Midbrain (tissue), 1 donor: ENCODE results near the gene KCP.

Experiments used
- DNase-seq: peaks from one replicate; lab custom pipeline; 2025; lab: John Stamatoyannopoulos, UW

The KCP gene

GRCh38 chr7:128906766-128907559 is 3.5 kb downstream of the KCP start:
- no peak for DNase-seq

GRCh38 chr7:128906001-128906765 is 4.3 kb downstream of the KCP start:
- DNase-seq, result no peak

DNA sequence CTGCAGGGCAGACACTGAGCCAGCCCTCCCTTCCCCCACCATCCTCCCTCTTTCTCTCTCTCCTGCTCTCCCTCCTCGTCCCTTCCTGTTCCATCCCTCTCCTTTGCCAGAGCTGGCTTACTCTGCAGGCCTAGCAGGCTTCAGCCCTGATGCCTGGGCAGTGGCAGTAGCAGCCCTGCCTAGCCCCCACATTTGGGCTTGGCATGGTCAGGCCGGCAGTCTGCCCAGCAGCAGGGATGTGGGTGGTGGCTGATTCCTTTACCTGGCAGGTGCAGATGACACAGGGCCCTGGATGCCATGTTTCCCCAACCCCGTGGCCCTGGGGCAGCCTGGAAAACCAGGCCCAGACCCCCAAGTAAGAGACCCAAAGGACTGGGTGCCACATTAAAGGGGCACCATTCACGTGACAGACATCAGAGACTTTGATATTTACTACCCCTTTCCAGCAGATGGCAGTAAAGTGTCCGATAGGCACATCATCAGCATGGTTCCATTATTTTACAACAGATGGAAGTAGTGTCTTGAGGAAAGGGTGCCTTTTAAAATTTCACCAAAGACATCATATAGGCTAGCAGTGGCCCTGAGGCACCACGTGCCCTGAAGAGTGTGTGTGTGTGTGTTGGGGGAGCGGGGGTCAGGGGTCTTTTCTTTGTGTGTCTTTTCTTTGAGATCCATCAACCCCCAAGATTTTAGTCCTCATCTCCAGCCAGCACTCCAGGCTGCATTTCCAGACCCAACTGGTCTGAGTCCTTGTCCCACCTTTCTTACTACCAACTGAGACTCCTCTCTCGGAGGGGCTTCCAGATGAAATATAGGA is 5.9 kb downstream of the KCP start:
- peak; percentile 26 for DNase-seq

GRCh38 chr7:128903621-128904361 is 6.7 kb downstream of the KCP start:
- DNase-seq, result no peak

DNA sequence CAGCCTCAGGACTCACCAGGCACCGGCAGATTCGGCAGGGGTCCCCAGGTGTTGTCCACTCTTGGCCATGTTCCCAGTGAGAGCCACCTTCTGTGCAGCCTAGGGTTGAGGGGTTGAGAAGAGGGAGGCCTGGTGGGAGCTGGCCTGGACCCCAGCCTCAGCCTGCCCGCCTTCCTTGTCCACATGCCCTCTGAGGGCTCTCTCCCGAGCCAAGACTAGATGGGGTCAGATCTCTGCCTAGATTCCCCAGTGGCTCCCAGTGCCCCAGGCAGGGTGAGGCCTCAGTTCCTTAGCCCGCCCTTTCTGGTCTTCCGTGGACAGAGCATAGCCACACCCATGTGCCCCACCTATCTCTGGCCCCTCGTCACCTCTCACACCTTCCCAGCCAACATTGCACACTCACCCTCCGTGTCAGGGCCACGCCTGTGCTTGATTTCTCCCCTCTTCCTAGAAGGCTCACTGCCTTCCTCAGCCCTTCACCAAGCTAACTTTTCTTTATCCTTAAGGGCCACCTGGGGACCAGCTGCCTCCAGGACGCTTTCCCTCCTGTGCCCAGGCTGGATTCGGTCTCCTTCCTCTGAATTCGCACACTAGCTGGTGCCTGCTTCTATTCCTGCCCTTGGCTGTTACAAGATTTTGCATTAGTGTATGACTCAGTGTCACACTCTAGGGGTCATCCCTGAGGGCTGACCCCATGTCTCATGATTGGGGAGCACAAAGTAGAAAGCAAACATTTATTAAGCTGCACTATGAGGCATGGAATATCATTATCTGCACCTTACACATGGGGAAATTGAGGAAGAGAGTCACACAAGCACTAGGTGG is 7.5 kb downstream of the KCP start:
- DNase-seq, result no peak

DNA sequence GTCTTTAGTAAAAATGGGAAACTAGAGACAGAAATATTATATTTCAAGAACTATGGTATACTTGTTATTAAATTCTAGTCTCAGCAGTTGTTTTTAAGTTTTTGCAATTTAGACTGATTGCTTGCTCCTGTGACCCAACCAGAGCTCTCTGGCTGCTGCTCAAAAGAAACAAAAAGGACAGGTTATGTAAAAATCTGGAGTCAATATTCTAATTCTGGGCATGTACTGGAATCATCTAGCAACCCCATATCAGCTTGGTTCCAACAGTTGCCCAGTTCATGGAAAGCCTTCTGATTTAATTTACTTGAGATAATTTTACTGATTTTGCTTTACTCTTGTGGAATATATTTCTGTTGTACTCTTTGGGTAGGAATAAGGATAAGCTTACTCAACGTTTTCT is 10.3 kb downstream of the KCP start:
- DNase-seq, result no peak

DNA sequence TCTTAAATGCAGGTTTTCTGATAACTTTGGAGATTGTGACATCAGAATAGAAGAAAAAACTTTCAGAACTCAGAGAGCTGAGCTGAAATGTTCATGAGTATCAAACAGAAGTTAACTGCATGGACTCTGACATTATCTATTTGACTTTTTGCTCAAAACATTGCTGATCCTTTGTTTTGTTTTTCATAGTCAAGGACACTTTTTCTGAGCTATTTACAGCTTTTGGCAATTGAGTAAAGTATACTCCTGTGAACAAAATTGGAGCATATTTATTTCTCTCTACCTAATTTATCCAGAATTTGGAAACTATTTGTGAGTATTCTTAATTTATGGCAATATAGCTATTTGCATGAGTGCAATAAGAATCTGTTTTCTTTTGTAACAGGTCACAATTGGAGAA is 11.1 kb downstream of the KCP start:
- no peak for DNase-seq

- no peak for DNase-seq
Measured at GRCh38 chr7:128895320-128895719, 15.2 kb downstream of the KCP start.

- DNase-seq, result no peak
Measured at GRCh38 chr7:128894101-128894440, 16.4 kb downstream of the KCP start.

DNA sequence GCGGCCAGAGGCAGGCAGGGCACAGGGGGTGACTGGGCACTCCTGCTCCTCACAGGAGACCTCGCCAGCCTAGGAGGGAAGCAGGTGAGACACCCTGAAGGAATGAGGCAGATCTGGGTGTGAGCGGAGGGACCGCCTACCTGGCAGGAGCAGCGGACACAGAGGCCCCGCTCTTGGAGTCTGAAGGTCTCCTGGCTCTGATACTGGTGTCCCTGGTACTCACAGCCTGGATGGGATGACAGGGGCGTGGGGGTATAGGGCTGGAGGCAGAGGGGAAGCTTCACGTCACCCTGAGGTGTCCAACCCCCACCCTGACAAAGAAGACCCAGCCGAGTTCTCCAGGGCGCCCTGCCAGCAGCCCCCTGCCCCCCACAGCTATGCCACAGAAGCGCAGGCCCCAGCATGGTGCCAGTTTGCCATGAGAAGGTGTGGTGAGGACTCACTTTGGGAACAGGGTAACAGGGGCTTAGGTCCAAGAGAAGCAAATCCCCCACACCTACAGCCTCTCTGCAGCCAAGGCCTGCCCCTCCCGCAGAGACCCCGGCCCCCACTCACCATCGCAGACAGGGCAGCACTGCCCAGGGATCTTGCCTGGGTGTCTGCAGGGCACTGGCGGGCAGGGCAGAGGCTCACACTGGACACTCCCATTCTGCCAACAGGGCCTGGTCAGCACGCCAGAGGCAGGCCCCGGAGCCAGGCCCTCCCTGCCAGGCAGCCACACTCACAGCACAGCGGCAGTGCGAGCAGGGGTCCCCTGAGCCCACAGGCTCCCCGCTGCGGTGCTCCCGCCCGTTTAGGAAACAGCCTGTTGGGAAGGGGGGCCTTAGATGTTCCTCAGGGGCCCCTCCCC is 17.0 kb downstream of the KCP start:
- DNase-seq, result no peak

- DNase-seq, result no peak
Measured at GRCh38 chr7:128892521-128893250, 17.8 kb downstream of the KCP start.

DNA sequence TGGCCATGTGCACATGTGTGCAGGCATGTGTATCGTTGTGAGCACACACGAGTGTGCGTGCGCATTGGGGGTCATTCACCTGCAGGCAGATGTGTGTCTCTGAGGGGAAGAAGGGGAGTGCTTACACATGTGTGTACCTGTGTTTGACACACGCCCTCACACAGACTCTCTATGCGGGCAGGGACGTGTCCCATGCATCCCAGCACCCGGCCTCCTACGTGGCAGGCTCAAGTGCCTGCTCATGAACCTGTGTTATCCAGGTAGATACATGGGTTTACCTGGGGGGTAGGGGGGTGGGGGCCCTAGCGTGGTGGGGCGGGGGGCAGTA is 18.6 kb downstream of the KCP start:
- no peak for DNase-seq

DNA sequence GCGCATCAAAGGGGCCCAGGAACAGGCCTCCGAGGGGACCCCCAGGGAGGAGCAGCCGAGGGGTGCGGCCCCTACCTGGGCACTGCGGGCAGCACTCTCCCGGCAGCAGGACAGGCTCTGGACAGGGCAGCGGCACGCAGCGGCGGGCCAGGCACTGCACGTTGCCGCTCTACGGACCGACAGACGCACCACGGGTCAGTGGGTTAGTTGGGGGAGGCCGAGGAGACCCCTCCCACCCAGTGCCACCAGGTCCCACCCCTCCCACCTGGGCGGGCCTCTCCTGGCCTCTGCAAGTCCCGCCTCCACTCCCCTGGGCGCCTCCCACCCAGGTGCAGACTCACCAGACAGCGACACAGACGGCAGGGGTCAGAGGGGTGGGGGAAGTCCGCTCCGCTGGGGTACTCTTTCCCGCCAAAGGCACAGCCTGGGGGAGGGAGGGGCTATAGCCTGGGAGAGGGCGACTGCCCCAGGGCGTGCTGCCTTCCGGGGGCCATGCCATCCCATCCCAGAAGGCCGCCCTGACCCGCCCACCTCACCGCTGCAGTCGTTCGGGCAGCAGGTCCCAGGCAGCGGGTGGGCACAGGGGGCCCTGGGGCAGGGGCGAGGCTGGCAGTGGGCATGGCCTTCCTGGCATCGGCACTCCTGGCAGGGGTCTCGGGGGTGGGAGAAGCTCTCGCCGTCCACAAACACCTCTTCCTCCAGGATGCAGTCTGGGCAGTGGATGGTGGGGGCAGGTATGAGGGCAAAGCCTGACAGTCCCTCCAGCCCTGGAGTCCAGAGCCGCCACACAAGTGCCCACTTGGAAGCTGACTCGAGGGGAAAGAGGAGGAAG is 19.2 kb downstream of the KCP start:
- DNase-seq, result no peak

GRCh38 chr7:128890306-128891109 is 20.0 kb downstream of the KCP start:
- no peak for DNase-seq

DNA sequence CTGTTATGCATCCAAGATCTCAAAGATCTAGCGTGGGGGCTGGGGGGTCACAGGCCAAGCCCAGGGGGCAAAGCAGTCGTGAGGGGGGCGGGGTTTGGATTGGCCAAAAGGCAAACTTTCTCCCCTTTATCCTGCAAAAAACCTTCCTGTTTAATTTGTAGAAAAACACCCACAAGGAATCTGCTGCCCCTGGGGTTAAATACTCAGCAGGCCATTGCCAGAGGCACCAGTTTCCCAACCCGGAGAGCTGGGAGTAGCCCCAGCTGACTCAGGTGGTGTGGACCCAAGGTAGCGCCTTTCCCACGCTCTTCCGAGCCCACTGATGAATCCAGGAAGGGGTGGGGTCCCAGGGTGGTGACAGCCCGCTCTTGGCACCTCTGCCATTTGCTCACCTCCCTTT is 21.4 kb downstream of the KCP start:
- DNase-seq, result no peak

GRCh38 chr7:128888756-128889095 is 21.8 kb downstream of the KCP start:
- no peak for DNase-seq

DNA sequence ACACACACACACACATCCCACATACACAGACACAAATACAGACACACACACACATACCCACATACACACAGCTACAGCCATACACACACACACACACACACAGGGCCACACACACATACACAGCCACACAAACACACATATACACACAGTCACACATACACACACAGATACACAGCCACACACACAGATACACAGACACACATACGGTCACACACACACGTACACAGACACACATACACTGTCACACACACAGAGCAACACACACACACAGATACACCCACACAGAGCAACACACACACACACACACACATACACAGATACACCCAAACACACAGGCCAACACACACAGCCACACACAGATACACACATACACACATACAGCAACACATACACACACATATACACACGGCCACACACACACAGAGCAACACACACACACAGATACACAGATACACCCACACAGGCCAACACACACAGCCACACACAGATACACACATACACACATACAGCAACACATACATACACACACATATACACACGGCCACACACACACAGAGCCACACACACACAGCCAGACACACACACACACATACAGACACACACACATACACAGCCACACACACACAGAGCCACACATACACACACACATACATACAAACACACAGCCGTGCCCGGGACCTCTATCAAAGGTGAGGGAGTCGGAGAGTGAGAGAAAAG is 22.3 kb downstream of the KCP start:
- DNase-seq, result no peak
